Adrenal gland (tissue), 19 donors: ENCODE data around the gene PRR35. TPM values are rescaled to one million over a fixed set of nuclear protein-coding genes. Genes with fewer than 3 reads are reported as not detected.

Experiments used
- DNase-seq, 7 donors: peaks; one replicate each; pipeline ENCODE4 v3.0.0-alpha.2; 2019 to 2020
- H3K27ac ChIP-seq, 5 donors: fragments of 200-600 bp; sonication (generic) in 4 of 5; 1 replicate in 3 of 5; 2 replicates in 2 of 5; pipeline versions ENCODE4 v1.5.1 to v1.8.0; 2016 to 2020; ENCODE audit warnings: mild to moderate bottlenecking in 1 of 5
- H3K27me3 ChIP-seq: fragments of 200-600 bp; 2 replicates; pipeline ENCODE4 v1.8.0; 2021
- H3K36me3 ChIP-seq, 2 donors: fragments of 200-600 bp; replicated peaks in 1 of 2; 1 replicate in 1 of 2; 2 replicates in 1 of 2; pipeline versions ENCODE4 v1.5.1 to v1.8.0; 2018 to 2022
- H3K4me1 ChIP-seq, 2 donors: fragments of 200-600 bp; replicated peaks in 1 of 2; 1 replicate in 1 of 2; 2 replicates in 1 of 2; pipeline versions ENCODE4 v1.5.1 to v1.8.0; 2018 to 2021
- H3K4me3 ChIP-seq, 4 donors: fragments of 200-600 bp; sonication (generic) in 3 of 4; one replicate each; pipeline ENCODE4 v1.5.1; 2016 to 2018
- H3K9me3 ChIP-seq, 3 donors: fragments of 200-600 bp; sonication (generic) in 1 of 3; replicated peaks in 1 of 3; 1 replicate in 2 of 3; 2 replicates in 1 of 3; pipeline versions ENCODE4 v1.5.1 to v1.8.0; 2016 to 2021
- CTCF ChIP-seq, 6 experiments: fragments of 450-650 bp in 4 of 6; fragments of 200-600 bp in 2 of 6; sonication (generic) in 1 of 6; IDR thresholded peaks; 1 replicate in 5 of 6; 2 replicates in 1 of 6; pipeline versions ENCODE4 v1.5.1 to v1.8.0; 2016 to 2021; ENCODE audit warnings: antibody characterized with exemption in 6 of 6, mild to moderate bottlenecking in 2 of 6, moderate library complexity in 1 of 6
- POLR2A ChIP-seq, 2 donors: fragments of 450-650 bp; IDR thresholded peaks; one replicate each; pipeline ENCODE4 v1.6.1; 2017; ENCODE audit warnings: antibody characterized with exemption in 2 of 2, mild to moderate bottlenecking in 2 of 2, moderate library complexity in 1 of 2
- WGBS, 4 donors: extraction: QIAGEN DNeasy Blood & Tissue Kit in 2 of 4; methylation state at CpG; one replicate each; pipeline versions ENCODE4 v1.1.5 to v1.1.7; 2013 to 2017; 5-methylcytosine and 5-hydroxymethylcytosine counted together
- intact Hi-C, 2 donors: fragments of 100-400 bp; cut with DNase I; formaldehyde crosslinking; loops; one replicate each; pipeline versions ENCODE4 v1.14.1 to v1.15.0; 2022 to 2023
- long read RNA-seq, 10 donors: library from polyadenylated mRNA in 3 of 10; unstranded in 2 of 10; stranded (forward) in 1 of 10; transcript quantifications; one replicate each; pipeline ENCODE4 v2.0.0 and lab custom pipeline, GENCODE V29; 2021 to 2026
- polyA plus RNA-seq, 3 donors: library from polyadenylated mRNA; stranded (reverse); fragments of 200-250 nt in 2 of 3; fragments of 350-450 nt in 1 of 3; fragmentation: Illumina TruSeq in 1 of 3; extraction: RNeasy Lipid Tissue Mini Kit (QIAGEN cat#74804) in 1 of 3; gene quantifications; one replicate each; pipeline ENCODE4 v1.2.3, GENCODE V29; 2013 to 2014
- total RNA-seq, 9 donors: library from RNA; depleted of rRNA in 4 of 9; stranded (reverse); fragments of >200 nt in 4 of 9; fragments of 120-200 nt in 1 of 9; fragmentation: NEBNext Ultra II Directional in 1 of 9; extraction: Animal tissue kit (Norgen Biotek cat#: 25700) in 1 of 9; gene quantifications; one replicate each; pipeline versions ENCODE4 v1.1.0 to v1.2.4, GENCODE V29; 2013 to 2023
- donor health status: healthy with polysubstance abuse.
- donor health status: Bipolar disorder and iron deficiency.
- donor health status: DM: yes; HTN: yes; CAD: no.
- donor health status: DM: no; HTN: no; CAD: no.
- donor health status: DM: no; HTN: no; CAD: no.
- donor health status: DM: yes; HTN: yes; CAD: no.

PRR35 gene
- total RNA-seq (not detected), polyA plus RNA-seq (not detected)
- long read RNA-seq, donor 1, result 0 reads
- long read RNA-seq, donor 2, result 0 reads
- long read RNA-seq, donor 3, result 0 reads
- long read RNA-seq, donor 4, result 0 reads
- long read RNA-seq, donor 5, result 0 reads
- long read RNA-seq, donor 6, result 0 reads
- long read RNA-seq, donor 7, result 0 reads
- long read RNA-seq, donor 8, result 0 reads
- long read RNA-seq, donor 9, result 0 reads
- long read RNA-seq, donor 10, result 0 reads

- Histone ChIP-seq H3K27me3 (peaks cover 23% of the 10 kb centered on the region), H3K36me3 (no peaks in the 10 kb centered on the region), H3K27ac (no peak within 1 kb of the TSS), H3K4me3 (peak within 1 kb of the TSS in 1 of 4 donors; percentile 15), H3K9me3 (no peaks in the 10 kb centered on the region), H3K4me1 (no peaks in the 10 kb centered on the region)
- intact Hi-C loops, result no loop called here
- TF ChIP-seq CTCF (IDR thresholded peaks at IDR 0.05), result no peak
- TF ChIP-seq POLR2A (IDR thresholded peaks at IDR 0.05), result no peak
- WGBS, 4 donors, result 0 to 2% (median 1%) methylated on average over 3 to 79 of the region's 84 CpGs; no CpG with 5 or more reads in 1 of the 4 donors
- DNase-seq, result no peak
Measured at GRCh38 chr16:560204-560700, at the start of gene PRR35. PRR35 (plus strand) TSS chr16:560394; CDS start chr16:563295, 2,901 bp downstream.

- no peaks in the 10 kb centered on the region for H3K4me1 ChIP-seq
- H3K36me3 ChIP-seq, result peaks cover 0 to 22% of the 10 kb centered on the region in 2 donors
- H3K27me3 ChIP-seq, result no peaks in the 10 kb centered on the region
- 93 to 97% (median 94%) methylated on average over 6 of the region's 6 CpGs for WGBS, 4 donors
- TF ChIP-seq CTCF (IDR thresholded peaks at IDR 0.05), result no peak
- TF ChIP-seq POLR2A (IDR thresholded peaks at IDR 0.05), result no peak
- intact Hi-C loops, result no loop called here
- no peaks in the 10 kb centered on the region for H3K9me3 ChIP-seq
- H3K4me3 ChIP-seq, result no peak overlapping the region
- DNase-seq, result no peak
- no peak overlapping the region for H3K27ac ChIP-seq
Measured at GRCh38 chr16:512802-513201, 47.4 kb upstream of the PRR35 start.

- Histone ChIP-seq H3K36me3 (peaks cover 0 to 22% of the 10 kb centered on the region in 2 donors), H3K4me3 (no peak overlapping the region), H3K27ac (no peak overlapping the region), H3K9me3 (no peaks in the 10 kb centered on the region), H3K27me3 (no peaks in the 10 kb centered on the region), H3K4me1 (no peaks in the 10 kb centered on the region)
- no peak for DNase-seq
- WGBS, 4 donors, result 90 to 97% (median 92%) methylated on average over 5 to 10 of the region's 10 CpGs; no CpG with 5 or more reads in 1 of the 4 donors
- TF ChIP-seq CTCF (IDR thresholded peaks at IDR 0.05) (no peak), POLR2A (IDR thresholded peaks at IDR 0.05) (no peak)
- intact Hi-C loops, result no loop called here
Measured at GRCh38 chr16:513950-514349, 46.2 kb upstream of the PRR35 start.

- Histone ChIP-seq H3K36me3 (peaks cover 0 to 23% of the 10 kb centered on the region in 2 donors), H3K27ac (no peak overlapping the region), H3K4me1 (no peaks in the 10 kb centered on the region), H3K4me3 (no peak overlapping the region), H3K9me3 (no peaks in the 10 kb centered on the region), H3K27me3 (no peaks in the 10 kb centered on the region)
- TF ChIP-seq POLR2A (IDR thresholded peaks at IDR 0.05) (no peak), CTCF (IDR thresholded peaks at IDR 0.05) (no peak)
- intact Hi-C loops, result no loop called here
- DNase-seq, result peak in 1 of 7 donors; percentile 11
- WGBS, 4 donors, result 89 to 95% (median 94%) methylated on average over 25 to 45 of the region's 45 CpGs
Measured at GRCh38 chr16:515175-515938, 44.8 kb upstream of the PRR35 start.
